ENCODE data around the gene MBOAT1. TPM values are rescaled to one million over a fixed set of nuclear protein-coding genes. Genes with fewer than 3 reads are reported as not detected.

MBOAT1 gene
- polyA plus RNA-seq, 3 donors = 6.8 to 59.1 (median 8.1) TPM

- no peaks in the 10 kb centered on the region for H3K27me3 ChIP-seq (ENCODE audit: control insufficient read depth in 2 of 2, insufficient read depth in 2 of 2, low read length in 2 of 2)
- peaks cover 0 to 1% (median 0%) of the 10 kb centered on the region in 3 donors for H3K27me3 Mint-ChIP-seq (ENCODE audit: low read depth in 3 of 3)
- H4K20me1 ChIP-seq (ENCODE audit: insufficient read depth, low read length) = no peaks in the 10 kb centered on the region
- no peak overlapping the region for H2AFZ ChIP-seq (ENCODE audit: insufficient read depth, low read depth, low read length, poor library complexity, severe bottlenecking)
- intact Hi-C loops (cut with micrococcal nuclease) = no loop called here
- H3K4me1 Mint-ChIP-seq = peaks cover 9% of the 10 kb centered on the region
- no peaks in the 10 kb centered on the region for H3K9me3 ChIP-seq (replicated peaks in 1 of 2; ENCODE audit: control insufficient read depth in 1 of 2, insufficient read depth in 1 of 2, low read length in 2 of 2)
- H3K79me2 ChIP-seq (ENCODE audit: insufficient read depth, low read length) = no peaks in the 10 kb centered on the region
- DNase-seq = no peak
- peaks cover 11 to 12% of the 10 kb centered on the region in 2 donors for H3K4me1 ChIP-seq (ENCODE audit: control insufficient read depth in 1 of 2, insufficient read depth in 2 of 2, low read length in 2 of 2)
- TF ChIP-seq CTCF (IDR thresholded peaks at IDR 0.05) = no peak
- no peaks in the 10 kb centered on the region for H3K36me3 Mint-ChIP-seq
- H3K4me2 ChIP-seq (replicated peaks; ENCODE audit: extremely low read depth, low read length, poor library complexity, severe bottlenecking) = no peak overlapping the region
- peak overlapping the region in 2 of 7 donors; percentile 15 to 27 for H3K27ac Mint-ChIP-seq
- H3K9me3 Mint-ChIP-seq = no peaks in the 10 kb centered on the region
- 50% methylated on average over 2 of the region's 2 CpGs for WGBS (ENCODE audit: insufficient coverage)
- H3K4me3 ChIP-seq (replicated peaks in 1 of 3; ENCODE audit: low read depth in 2 of 3, low read length in 3 of 3) = no peak overlapping the region
- H3K9ac ChIP-seq (ENCODE audit: insufficient read depth, low read length, poor library complexity, severe bottlenecking) = no peak overlapping the region
- no peak overlapping the region for H3K27ac ChIP-seq (ENCODE audit: low read depth in 1 of 2, low read length in 2 of 2)
- H3K4me3 Mint-ChIP-seq = no peak overlapping the region
- H3K36me3 ChIP-seq (replicated peaks in 1 of 2; ENCODE audit: control insufficient read depth in 1 of 2, insufficient read depth in 2 of 2, low read length in 2 of 2) = no peaks in the 10 kb centered on the region
These were observed 40.8 kb upstream of the MBOAT1 start for GRCh38 chr6:20253021-20253420.

GRCh38 chr6:20252311-20252710 lies 40.0 kb upstream of the MBOAT1 start:
- Histone ChIP-seq H3K4me3 (replicated peaks in 1 of 3; ENCODE audit: low read depth in 2 of 3, low read length in 3 of 3) (no peak overlapping the region), H3K27me3 (ENCODE audit: control insufficient read depth in 2 of 2, insufficient read depth in 2 of 2, low read length in 2 of 2) (no peaks in the 10 kb centered on the region), H3K79me2 (ENCODE audit: insufficient read depth, low read length) (no peaks in the 10 kb centered on the region), H3K36me3 (replicated peaks in 1 of 2; ENCODE audit: control insufficient read depth in 1 of 2, insufficient read depth in 2 of 2, low read length in 2 of 2) (no peaks in the 10 kb centered on the region), H4K20me1 (ENCODE audit: insufficient read depth, low read length) (no peaks in the 10 kb centered on the region), H2AFZ (ENCODE audit: insufficient read depth, low read depth, low read length, poor library complexity, severe bottlenecking) (no peak overlapping the region), H3K9ac (ENCODE audit: insufficient read depth, low read length, poor library complexity, severe bottlenecking) (no peak overlapping the region), H3K27ac (ENCODE audit: low read depth in 1 of 2, low read length in 2 of 2) (no peak overlapping the region), H3K4me2 (replicated peaks; ENCODE audit: extremely low read depth, low read length, poor library complexity, severe bottlenecking) (no peak overlapping the region), H3K4me1 (ENCODE audit: control insufficient read depth in 1 of 2, insufficient read depth in 2 of 2, low read length in 2 of 2) (peaks cover 11 to 12% of the 10 kb centered on the region in 2 donors), H3K9me3 (replicated peaks in 1 of 2; ENCODE audit: control insufficient read depth in 1 of 2, insufficient read depth in 1 of 2, low read length in 2 of 2) (no peaks in the 10 kb centered on the region)
- Mint-ChIP-seq H3K27ac (peak overlapping the region in 3 of 7 donors; percentile 27 to 43 (median 42)), H3K36me3 (no peaks in the 10 kb centered on the region), H3K9me3 (peaks cover 0 to 2% (median 0%) of the 10 kb centered on the region in 7 donors), H3K4me1 (peaks cover 9% of the 10 kb centered on the region), H3K27me3 (ENCODE audit: low read depth in 3 of 3) (peaks cover 0 to 1% (median 0%) of the 10 kb centered on the region in 3 donors), H3K4me3 (no peak overlapping the region)
- no peak for DNase-seq
- WGBS (ENCODE audit: insufficient coverage) = 98% methylated on average over 5 of the region's 6 CpGs
- TF ChIP-seq CTCF (IDR thresholded peaks at IDR 0.05) = no peak
- intact Hi-C loops (cut with micrococcal nuclease) = no loop called here
